HG03095 (cell line): Measurements from ENCODE around the gene OTOG.

Source experiments
- ATAC-seq: cut with Tn5 transposase; IDR thresholded peaks from one replicate; pipeline ENCODE4 v1.9.1; 2021; ENCODE audit warnings: moderate library complexity; ENCODE audit not compliant: unreplicated experiment

Gene OTOG

GRCh38 chr11:17580271-17580670 lies 33.2 kb downstream of the OTOG start:
- no peak for ATAC-seq

DNA sequence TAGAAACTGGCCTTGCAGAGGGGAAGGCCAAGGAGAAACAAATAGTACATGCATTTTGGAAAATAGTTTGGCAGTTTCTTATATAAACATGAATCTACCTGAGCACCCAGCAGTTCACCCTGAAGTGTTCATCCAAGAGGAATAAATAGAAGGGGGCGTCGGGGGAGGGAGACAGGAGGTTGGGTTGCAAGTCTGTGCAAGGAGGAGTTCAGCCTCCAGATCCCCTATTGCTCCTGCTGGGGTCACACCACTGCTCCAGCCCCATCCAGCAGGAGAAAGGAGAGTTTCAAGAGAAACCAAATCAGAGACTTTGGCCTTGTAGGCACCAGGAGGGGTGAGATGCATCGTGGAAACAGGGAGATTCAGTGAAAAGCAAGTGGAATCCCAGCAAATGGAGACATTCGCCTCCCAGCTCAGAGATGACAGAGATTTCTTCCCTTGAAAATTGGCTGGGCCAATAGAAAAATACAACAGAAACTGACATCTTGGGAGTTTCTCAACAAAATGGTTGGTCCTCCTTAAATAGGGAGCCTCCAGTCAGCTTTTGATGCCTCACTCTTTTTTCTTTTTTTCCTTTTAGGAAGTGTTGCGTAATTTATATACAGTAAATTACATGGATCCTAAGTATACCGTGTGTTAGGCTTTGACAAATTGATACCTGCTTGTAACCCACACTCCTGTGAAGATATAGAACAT lies 34.1 kb downstream of the OTOG start:
- no peak for ATAC-seq

- ATAC-seq, result no peak
Observed at GRCh38 chr11:17581732-17582053, 34.6 kb downstream of the OTOG start.

- ATAC-seq, result no peak
Observed at GRCh38 chr11:17585911-17586695, 39.0 kb downstream of the OTOG start.

DNA sequence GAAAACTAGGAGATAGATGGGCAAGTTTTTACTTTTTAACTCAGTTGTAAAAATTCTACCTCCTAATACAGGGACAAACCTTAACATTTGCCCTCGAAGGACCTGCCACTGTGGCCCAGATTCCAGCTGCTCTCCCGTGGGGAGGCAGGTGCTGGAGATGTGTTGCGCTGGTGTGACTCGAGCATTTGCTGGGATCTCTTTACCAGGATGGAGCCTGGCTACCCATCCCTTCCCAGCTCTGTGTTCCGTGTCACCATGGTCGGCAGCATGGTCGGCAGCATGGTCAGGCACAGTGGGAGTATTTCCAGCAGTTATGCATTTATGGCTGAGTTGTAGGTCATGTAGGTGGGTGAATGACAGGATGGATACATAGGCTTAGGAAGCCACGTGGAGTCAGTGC lies 41.1 kb downstream of the OTOG start:
- ATAC-seq, result no peak

DNA sequence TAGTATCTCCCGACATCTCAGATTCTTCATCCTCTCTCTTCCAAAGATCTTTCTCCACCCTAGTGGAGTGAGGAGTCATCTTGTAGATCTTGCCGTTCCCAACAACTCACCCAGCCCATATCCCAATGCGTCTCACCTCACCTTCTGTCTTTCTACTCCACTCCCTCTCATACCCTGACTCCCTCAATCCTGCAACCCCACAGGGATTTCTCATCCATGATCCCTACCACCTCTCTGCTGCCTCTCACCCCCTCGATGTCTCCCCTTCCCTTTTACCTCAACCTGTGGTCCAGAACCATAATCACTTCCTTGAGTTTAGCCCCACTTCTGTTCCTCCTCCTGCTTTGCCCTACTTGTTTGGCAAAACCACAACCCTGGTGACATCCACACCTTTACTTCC lies 41.7 kb downstream of the OTOG start:
- ATAC-seq, result no peak

- no peak for ATAC-seq
Observed at GRCh38 chr11:17590463-17590862, 43.4 kb downstream of the OTOG start.

- ATAC-seq, result no peak
Observed at GRCh38 chr11:17591293-17591692, 44.2 kb downstream of the OTOG start.

GRCh38 chr11:17593466-17594245 lies 46.6 kb downstream of the OTOG start:
- no peak for ATAC-seq

DNA sequence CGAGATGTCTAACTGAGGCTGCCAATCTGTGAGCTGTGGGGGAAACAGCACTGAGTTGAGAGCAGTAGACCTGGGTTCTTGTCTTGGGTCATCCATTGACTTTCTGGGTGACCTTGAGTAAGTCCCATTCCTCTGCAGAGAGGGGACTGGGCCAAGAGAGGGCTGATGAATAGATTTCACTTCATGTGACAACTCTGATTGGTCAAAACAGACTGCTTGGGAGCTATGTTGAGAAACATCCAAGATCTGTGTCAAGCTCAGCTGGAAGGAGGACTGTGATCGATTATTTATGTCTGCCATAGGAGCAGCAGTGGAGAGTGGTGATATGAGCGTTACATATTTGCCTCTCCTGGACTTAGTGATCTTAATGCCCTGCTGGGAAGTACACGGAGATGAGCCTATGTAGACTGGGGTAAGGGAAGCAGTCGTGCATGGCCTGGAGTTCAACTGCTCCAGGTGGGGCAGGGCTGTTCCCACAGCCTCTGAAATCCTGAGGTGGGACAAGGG lies 47.7 kb downstream of the OTOG start:
- no peak for ATAC-seq

DNA sequence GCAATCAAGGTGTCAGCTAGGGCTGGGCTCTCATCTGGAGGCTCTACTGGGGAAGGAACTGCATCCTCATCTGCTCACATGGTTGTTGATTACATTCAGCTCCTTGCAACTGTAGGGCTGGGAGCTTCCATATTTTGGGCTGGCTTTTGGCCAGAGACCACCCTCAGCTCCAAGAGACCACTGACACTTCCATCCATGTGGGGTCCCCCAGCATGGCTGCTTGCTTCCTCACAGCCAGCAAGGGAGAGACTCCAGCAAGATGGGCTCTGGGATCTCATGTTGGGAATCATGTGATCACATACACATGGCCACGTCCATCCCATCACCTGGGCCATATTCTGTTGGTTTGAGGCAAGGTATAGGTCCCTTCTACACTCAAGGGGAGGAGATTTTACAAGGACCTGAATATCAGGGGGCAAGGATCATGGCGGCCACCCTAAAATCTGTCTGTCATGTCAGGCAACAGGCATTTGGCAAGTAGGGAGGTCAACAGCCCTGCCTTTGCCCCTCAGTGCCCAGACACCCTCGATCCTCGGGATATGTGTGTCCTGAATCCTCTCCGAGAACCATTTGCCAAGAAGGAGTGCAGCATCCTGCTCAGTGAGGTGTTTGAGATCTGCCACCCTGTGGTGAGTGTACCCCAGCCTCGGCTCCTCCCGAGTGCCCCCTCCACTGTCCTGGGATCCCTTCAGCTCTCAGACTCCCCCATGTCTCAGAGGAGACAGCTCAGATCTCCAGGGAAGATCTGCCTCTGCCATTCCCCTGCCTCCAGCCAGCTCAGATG lies 48.7 kb downstream of the OTOG start:
- no peak for ATAC-seq

GRCh38 chr11:17596310-17596669 lies 49.2 kb downstream of the OTOG start:
- no peak for ATAC-seq

DNA sequence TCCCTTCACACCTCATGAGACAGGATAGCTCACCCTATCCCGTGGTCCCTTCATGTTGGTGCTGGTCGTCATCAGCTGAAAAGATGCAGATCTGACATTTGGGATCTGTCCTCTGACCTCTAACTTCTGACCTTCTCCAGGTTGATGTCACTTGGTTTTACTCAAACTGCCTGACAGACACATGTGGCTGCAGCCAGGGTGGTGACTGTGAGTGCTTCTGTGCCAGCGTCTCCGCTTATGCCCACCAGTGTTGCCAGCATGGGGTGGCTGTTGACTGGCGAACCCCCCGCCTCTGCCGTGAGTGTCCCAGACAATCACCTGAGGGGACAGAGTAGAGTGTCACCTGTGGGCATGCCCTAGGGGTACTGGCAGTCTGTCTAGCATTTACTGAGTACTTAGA lies 49.7 kb downstream of the OTOG start:
- ATAC-seq, result no peak

DNA sequence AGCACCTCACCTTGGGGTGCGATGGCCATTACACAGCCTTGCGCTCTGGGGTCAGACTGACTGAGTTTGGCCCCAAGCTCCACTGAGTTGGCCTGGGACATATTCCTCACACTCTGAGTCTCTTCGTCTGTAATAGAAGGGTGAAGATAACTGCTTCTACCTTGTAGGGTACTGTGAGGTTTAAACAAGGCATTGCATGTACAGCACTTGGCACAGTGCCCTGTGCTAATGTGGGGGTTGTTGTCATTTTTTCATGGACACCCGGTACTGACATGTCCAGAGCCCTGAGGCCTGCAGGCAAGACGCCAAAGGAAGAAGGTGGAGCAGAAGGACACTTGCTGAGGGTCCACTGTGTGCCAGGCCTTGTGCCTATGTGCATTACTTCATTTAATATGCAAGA lies 50.7 kb downstream of the OTOG start:
- ATAC-seq, result no peak

GRCh38 chr11:17598700-17599459 lies 51.8 kb downstream of the OTOG start:
- peak; percentile 82 for ATAC-seq

DNA sequence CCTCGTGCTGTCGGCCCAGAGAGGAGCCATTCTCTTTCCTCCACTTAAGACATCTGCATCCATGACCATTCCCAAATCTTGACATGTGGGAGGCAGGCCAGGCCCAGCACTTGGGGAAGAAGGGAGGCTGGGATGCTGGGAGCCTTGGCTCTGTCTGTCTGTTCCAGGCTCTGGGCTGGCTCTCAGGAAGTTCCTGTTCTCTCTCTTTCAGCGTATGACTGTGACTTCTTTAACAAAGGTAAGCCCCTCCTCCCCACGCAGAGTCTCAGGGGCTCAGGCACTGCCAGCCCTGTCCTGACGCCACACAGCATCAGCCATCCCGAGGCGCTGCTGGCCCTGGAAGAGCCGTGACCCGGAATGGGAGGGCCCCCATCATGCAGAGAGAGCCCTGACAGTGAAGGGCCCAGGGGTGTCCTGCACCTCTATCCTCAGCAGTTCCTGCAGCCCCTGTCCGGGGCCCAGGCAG lies 52.4 kb downstream of the OTOG start:
- ATAC-seq, result no peak

- ATAC-seq, result no peak
Observed at GRCh38 chr11:17600316-17601255, 53.5 kb downstream of the OTOG start.

GRCh38 chr11:17601256-17601671 lies 54.2 kb downstream of the OTOG start:
- ATAC-seq, result no peak

DNA sequence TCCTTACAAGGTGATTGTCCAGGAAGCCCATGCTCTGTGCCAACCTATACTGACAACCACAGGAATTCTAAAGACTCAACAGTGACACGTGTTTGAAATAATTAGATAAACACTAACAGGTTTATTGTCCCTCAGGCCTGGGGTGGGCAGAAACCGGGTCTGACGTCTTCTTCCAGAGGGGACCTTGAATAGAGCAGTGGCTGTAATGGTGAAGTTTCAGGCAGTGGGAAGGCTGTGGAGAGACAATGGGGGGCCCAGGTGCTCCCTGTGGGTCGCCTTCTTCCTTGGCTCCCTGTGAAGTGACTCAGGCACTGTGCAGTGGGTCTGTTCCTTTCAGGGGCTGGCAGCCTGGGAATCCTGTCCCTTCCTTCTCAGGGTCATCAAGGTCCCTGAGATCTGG lies 54.6 kb downstream of the OTOG start:
- ATAC-seq, result no peak
